Breast epithelium (tissue), 4 donors: ENCODE measurements around the gene SGSH. TPM values are rescaled to one million over a fixed set of nuclear protein-coding genes. Genes with fewer than 3 reads are reported as not detected.

ENCODE experiments used
- DNase-seq, 2 donors: peaks; one replicate each; pipeline ENCODE4 v3.0.0-alpha.2; 2019; ENCODE audit warnings: low spot score in 2 of 2
- H3K27ac ChIP-seq, 2 donors: fragments of 200-600 bp; sonication (generic) in 1 of 2; one replicate each; pipeline ENCODE4 v1.5.1; 2016 to 2019; ENCODE audit warnings: mild to moderate bottlenecking in 1 of 2
- H3K27me3 ChIP-seq, 2 donors: fragments of 200-600 bp; sonication (generic) in 1 of 2; one replicate each; pipeline versions ENCODE4 v1.5.1 to v1.6.0; 2017 to 2019; ENCODE audit warnings: control low read depth in 1 of 2, mild to moderate bottlenecking in 1 of 2
- H3K36me3 ChIP-seq: fragments of 200-600 bp; one replicate; pipeline ENCODE4 v1.5.1; 2019
- H3K4me1 ChIP-seq, 2 donors: fragments of 200-600 bp; sonication (generic); one replicate each; pipeline ENCODE4 v1.5.1; 2016 to 2019; ENCODE audit warnings: control low read depth in 1 of 2
- H3K4me3 ChIP-seq, 3 donors: fragments of 200-600 bp; sonication (generic); 1 replicate in 2 of 3; 2 replicates in 1 of 3; pipeline ENCODE4 v1.5.1; 2016 to 2019; ENCODE audit warnings: mild to moderate bottlenecking in 3 of 3, moderate library complexity in 2 of 3
- H3K9me3 ChIP-seq, 2 donors: fragments of 200-600 bp; sonication (generic) in 1 of 2; one replicate each; pipeline ENCODE4 v1.5.1; 2016 to 2019; ENCODE audit warnings: control low read depth in 1 of 2
- POLR2A ChIP-seq: fragments of 450-650 bp; IDR thresholded peaks from one replicate; pipeline ENCODE4 v1.6.1; 2016; ENCODE audit warnings: antibody characterized with exemption, mild to moderate bottlenecking, moderate library complexity
- POLR2AphosphoS5 ChIP-seq, 3 donors: sonication (generic); formaldehyde crosslinking; IDR thresholded peaks; one replicate each; pipeline ENCODE4 v1.6.1; 2017; ENCODE audit warnings: antibody characterized with exemption in 3 of 3
- intact Hi-C: fragments of 100-400 bp; cut with DNase I; formaldehyde crosslinking; loops from one replicate; pipeline ENCODE4 v1.15.1; 2023; ENCODE audit warnings: low total_unique reads
- total RNA-seq, 3 donors: library from RNA; depleted of rRNA; stranded (reverse); fragments of >200 nt; gene quantifications; one replicate each; pipeline ENCODE4 v1.1.0, GENCODE V29; 2016
- TF ChIP-seq, protein P1 (sequence below), 3 donors: fragments of 450-650 bp; IDR thresholded peaks; one replicate each; pipeline ENCODE4 v1.5.1; 2016 to 2017; ENCODE audit warnings: antibody characterized with exemption in 3 of 3, mild to moderate bottlenecking in 3 of 3, moderate library complexity in 3 of 3

Gene SGSH
- total RNA-seq, 3 donors from 2014 or later, result 28.3 to 38.1 (median 32.1) TPM

- DNase-seq, result no peak
- H3K4me1 ChIP-seq, result peaks cover 0 to 5% of the 10 kb centered on the region in 2 donors
- intact Hi-C loops, result loop anchor here (10.0 kb wide), 1 partner anchor 57 kb away; no protein-coding TSS in a partner anchor
- no peaks in the 10 kb centered on the region for H3K36me3 ChIP-seq
- H3K4me3 ChIP-seq, result no peak overlapping the region
- TF ChIP-seq POLR2A (no peak), POLR2AphosphoS5 (IDR thresholded peaks at IDR 0.05) (no peak)
- TF ChIP-seq, protein P1, sequence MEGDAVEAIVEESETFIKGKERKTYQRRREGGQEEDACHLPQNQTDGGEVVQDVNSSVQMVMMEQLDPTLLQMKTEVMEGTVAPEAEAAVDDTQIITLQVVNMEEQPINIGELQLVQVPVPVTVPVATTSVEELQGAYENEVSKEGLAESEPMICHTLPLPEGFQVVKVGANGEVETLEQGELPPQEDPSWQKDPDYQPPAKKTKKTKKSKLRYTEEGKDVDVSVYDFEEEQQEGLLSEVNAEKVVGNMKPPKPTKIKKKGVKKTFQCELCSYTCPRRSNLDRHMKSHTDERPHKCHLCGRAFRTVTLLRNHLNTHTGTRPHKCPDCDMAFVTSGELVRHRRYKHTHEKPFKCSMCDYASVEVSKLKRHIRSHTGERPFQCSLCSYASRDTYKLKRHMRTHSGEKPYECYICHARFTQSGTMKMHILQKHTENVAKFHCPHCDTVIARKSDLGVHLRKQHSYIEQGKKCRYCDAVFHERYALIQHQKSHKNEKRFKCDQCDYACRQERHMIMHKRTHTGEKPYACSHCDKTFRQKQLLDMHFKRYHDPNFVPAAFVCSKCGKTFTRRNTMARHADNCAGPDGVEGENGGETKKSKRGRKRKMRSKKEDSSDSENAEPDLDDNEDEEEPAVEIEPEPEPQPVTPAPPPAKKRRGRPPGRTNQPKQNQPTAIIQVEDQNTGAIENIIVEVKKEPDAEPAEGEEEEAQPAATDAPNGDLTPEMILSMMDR (IDR thresholded peaks at IDR 0.05), result no peak
- no peaks in the 10 kb centered on the region for H3K9me3 ChIP-seq
- no peak overlapping the region for H3K27ac ChIP-seq
- no peaks in the 10 kb centered on the region for H3K27me3 ChIP-seq
Measured at GRCh38 chr17:80251966-80252365, 31.8 kb upstream of the SGSH start.

DNA sequence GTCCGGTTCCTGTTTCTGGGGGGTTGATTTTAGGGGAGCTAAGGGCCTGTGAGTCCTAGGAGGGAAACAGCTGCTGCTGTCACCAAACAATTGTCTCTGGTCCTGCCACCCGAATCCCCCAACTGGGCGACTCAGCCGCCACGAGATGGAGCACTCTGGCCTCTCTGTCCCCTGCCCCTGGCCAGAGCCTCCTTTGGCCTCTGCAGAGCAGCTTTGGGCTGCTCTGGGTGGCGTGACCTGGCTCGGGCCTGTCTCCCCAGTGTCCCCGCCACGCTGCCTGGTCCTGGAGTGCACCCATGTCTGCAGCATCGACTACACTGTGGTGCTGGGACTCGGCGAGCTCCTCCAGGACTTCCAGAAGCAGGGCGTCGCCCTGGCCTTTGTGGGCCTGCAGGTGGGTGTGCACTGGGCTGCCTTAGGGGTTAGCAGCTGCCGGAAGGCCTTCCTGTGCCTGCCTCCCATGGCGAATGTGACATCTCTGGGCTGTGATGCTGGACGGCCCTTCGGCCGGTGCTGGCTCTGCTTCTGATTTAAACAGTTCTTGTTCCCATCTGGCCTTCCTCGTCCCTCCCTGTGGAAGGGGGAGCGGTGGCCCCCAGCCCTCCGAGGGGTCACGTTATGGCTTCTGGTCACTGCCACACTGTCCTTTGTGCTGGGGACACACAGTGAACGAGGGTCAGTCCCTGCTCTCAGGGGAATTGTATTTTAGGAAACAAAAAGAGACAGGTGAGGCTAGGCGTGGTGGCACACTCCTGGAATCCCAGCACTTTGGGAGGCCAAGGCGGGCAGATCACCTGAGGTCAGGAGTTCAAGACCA lies 29.0 kb upstream of the SGSH start:
- intact Hi-C loops, result no loop called here
- DNase-seq, result no peak

GRCh38 chr17:80248001-80248893 lies 28.1 kb upstream of the SGSH start:
- TF ChIP-seq, protein P1 (IDR thresholded peaks at IDR 0.05), result no peak
- TF ChIP-seq POLR2AphosphoS5 (IDR thresholded peaks at IDR 0.05) (no peak), POLR2A (no peak)
- no peaks in the 10 kb centered on the region for H3K9me3 ChIP-seq
- no peak for DNase-seq
- no peak overlapping the region for H3K27ac ChIP-seq
- no peak overlapping the region for H3K4me3 ChIP-seq
- peaks cover 10% of the 10 kb centered on the region for H3K36me3 ChIP-seq
- no peaks in the 10 kb centered on the region for H3K4me1 ChIP-seq
- H3K27me3 ChIP-seq, result no peaks in the 10 kb centered on the region
- intact Hi-C loops, result no loop called here

More for the DNA sequence above, 29.0 kb upstream of the SGSH start:
- no peak for TF ChIP-seq POLR2A
- no peak for TF ChIP-seq POLR2AphosphoS5 (IDR thresholded peaks at IDR 0.05)
- TF ChIP-seq, protein P1 (IDR thresholded peaks at IDR 0.05), result no peak
- Histone ChIP-seq H3K4me3 (no peak overlapping the region), H3K9me3 (no peaks in the 10 kb centered on the region), H3K4me1 (no peaks in the 10 kb centered on the region), H3K27ac (no peak overlapping the region), H3K36me3 (peaks cover 10% of the 10 kb centered on the region), H3K27me3 (no peaks in the 10 kb centered on the region)

DNA sequence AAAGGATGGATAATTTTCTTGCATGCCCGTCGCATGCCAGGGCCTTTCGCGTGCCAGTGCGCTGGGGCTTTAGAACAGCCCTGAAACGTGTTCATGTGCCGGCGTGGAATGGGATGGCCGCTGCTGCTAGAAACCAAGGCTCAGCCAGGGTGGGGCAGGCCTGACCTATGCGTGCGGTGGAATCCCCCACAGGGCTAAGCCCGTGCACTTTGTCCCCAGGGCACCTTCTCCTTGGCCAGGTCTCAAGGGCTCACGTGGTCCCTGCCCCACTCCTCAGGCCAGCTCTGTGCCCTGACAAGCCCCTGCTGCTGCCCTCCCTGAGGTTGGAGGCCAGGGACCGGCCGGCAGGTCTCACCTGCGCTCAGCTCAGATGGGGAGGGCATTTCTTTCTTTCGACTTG lies 27.4 kb upstream of the SGSH start:
- TF ChIP-seq, protein P1 (IDR thresholded peaks at IDR 0.05), result no peak
- TF ChIP-seq POLR2A, result no peak
- no peak for TF ChIP-seq POLR2AphosphoS5 (IDR thresholded peaks at IDR 0.05)
- no peak for DNase-seq
- no peaks in the 10 kb centered on the region for H3K27me3 ChIP-seq
- H3K4me3 ChIP-seq, result no peak overlapping the region
- peaks cover 10% of the 10 kb centered on the region for H3K36me3 ChIP-seq
- H3K4me1 ChIP-seq, result no peaks in the 10 kb centered on the region
- intact Hi-C loops, result no loop called here
- no peak overlapping the region for H3K27ac ChIP-seq
- H3K9me3 ChIP-seq, result no peaks in the 10 kb centered on the region
